ENCODE results near the gene INO80. TPM values are rescaled to one million over a fixed set of nuclear protein-coding genes. Genes with fewer than 3 reads are reported as not detected.

Gene INO80
- total and polyA plus RNA-seq, 2 donors (not counting 3 experiments of a cell fraction or from before 2014, with no cell fraction given) = 5.7 to 29.1 TPM

- H3K27ac ChIP-seq (ENCODE audit: insufficient read depth, low read depth, low read length) = no peak overlapping the region
- no peaks in the 10 kb centered on the region for H4K20me1 ChIP-seq (replicated peaks; ENCODE audit: control insufficient read depth, extremely low read depth, insufficient read depth, low read length)
- no peak overlapping the region for H3K4me3 ChIP-seq (replicated peaks in 1 of 3; ENCODE audit: insufficient read depth in 1 of 3, low read depth in 1 of 3, low read length in 3 of 3)
- TF ChIP-seq POLR2A (IDR thresholded peaks at IDR 0.05; ENCODE audit: low read depth, low read length) = no peak
- no peak for TF ChIP-seq JUN (IDR thresholded peaks at IDR 0.05; ENCODE audit: borderline replicate concordance, insufficient read depth, insufficient read length, low read depth)
- peak; percentile 20 to 38 for TF ChIP-seq CTCF (IDR thresholded peaks at IDR 0.05; ENCODE audit: extremely low read depth in 1 of 2, insufficient read depth in 1 of 2, low read depth in 1 of 2, low read length in 2 of 2)
- H3K4me2 ChIP-seq (ENCODE audit: insufficient read depth, low read length) = no peak overlapping the region
- BruUV-seq (replicated peaks) = no TSS peak
- CTCF ChIA-PET = no interaction called here
- POLR2A ChIA-PET = no interaction called here
- peaks cover 0 to 43% of the 10 kb centered on the region in 2 experiments for H3K36me3 ChIP-seq (ENCODE audit: control insufficient read depth in 2 of 2, extremely low read depth in 1 of 2, insufficient read depth in 2 of 2, low read length in 2 of 2)
- no peaks in the 10 kb centered on the region for H3K9me3 ChIP-seq (replicated peaks; ENCODE audit: control insufficient read depth, insufficient read depth, low read length)
- no peak overlapping the region for H2AFZ ChIP-seq (ENCODE audit: low read depth, low read length)
- intact Hi-C loops (cut with micrococcal nuclease) (no loop called here), dilution Hi-C loops (cut with MboI; ENCODE audit: extremely low pct_ligation_motif_present, low sequenced_read_pairs) (no loop called here)
- no peaks in the 10 kb centered on the region for H3K27me3 ChIP-seq (ENCODE audit: control insufficient read depth in 2 of 2, insufficient read depth in 2 of 2, low read length in 2 of 2)
- H3K4me1 ChIP-seq (ENCODE audit: control insufficient read depth, extremely low read depth, insufficient read depth, low read length) = peaks cover 27% of the 10 kb centered on the region
- H3K9me1 ChIP-seq (replicated peaks; ENCODE audit: control insufficient read depth, extremely low read depth, insufficient read depth, low read length) = no peaks in the 10 kb centered on the region
- FAIRE-seq (peak; percentile 65), DNase-seq (ENCODE audit: low read depth, low spot score) (no peak)
- no peak overlapping the region for H3K9ac ChIP-seq (replicated peaks; ENCODE audit: extremely low read depth, insufficient read depth, low read length)
- H3K79me2 ChIP-seq (ENCODE audit: control insufficient read depth, insufficient read depth, low read length) = no peaks in the 10 kb centered on the region
These were observed 178.1 kb downstream of the INO80 start for GRCh38 chr15:40937762-40938535.

All from endothelial cell of umbilical vein (primary cell).